Measurements from ENCODE around the gene FAM151A. TPM values are rescaled to one million over a fixed set of nuclear protein-coding genes. Genes with fewer than 3 reads are reported as not detected.

Gene FAM151A
- total RNA-seq (ENCODE audit: insufficient read depth, low replicate concordance), result not detected

- peak; percentile 15 for DNase-seq (ENCODE audit: low spot score)
Measured at GRCh38 chr1:54623216-54624007, at the start of gene FAM151A. FAM151A (minus strand) TSS chr1:54623525; CDS start chr1:54623395, 130 bp downstream.

- no peak for DNase-seq (ENCODE audit: low spot score)
Measured at GRCh38 chr1:54671985-54672608, 48.8 kb upstream of the FAM151A start.

- no peak for DNase-seq (ENCODE audit: low spot score)
Measured at GRCh38 chr1:54668567-54668966, 45.2 kb upstream of the FAM151A start.

GRCh38 chr1:54667797-54668196 lies 44.5 kb upstream of the FAM151A start:
- no peak for DNase-seq (ENCODE audit: low spot score)

GRCh38 chr1:54666333-54666732 lies 43.0 kb upstream of the FAM151A start:
- DNase-seq (ENCODE audit: low spot score), result no peak

GRCh38 chr1:54665852-54666251 lies 42.5 kb upstream of the FAM151A start:
- no peak for DNase-seq (ENCODE audit: low spot score)

GRCh38 chr1:54664364-54664763 lies 41.0 kb upstream of the FAM151A start:
- no peak for DNase-seq (ENCODE audit: low spot score)

GRCh38 chr1:54663725-54664124 lies 40.4 kb upstream of the FAM151A start:
- no peak for DNase-seq (ENCODE audit: low spot score)

GRCh38 chr1:54658164-54658913 lies 35.0 kb upstream of the FAM151A start:
- no peak for DNase-seq (ENCODE audit: low spot score)

GRCh38 chr1:54653036-54653435 lies 29.7 kb upstream of the FAM151A start:
- peak; percentile 57 for DNase-seq (ENCODE audit: low spot score)

GRCh38 chr1:54652168-54652567 lies 28.8 kb upstream of the FAM151A start:
- no peak for DNase-seq (ENCODE audit: low spot score)

- DNase-seq (ENCODE audit: low spot score), result no peak
Measured at GRCh38 chr1:54651608-54652007, 28.3 kb upstream of the FAM151A start.

- no peak for DNase-seq (ENCODE audit: low spot score)
Measured at GRCh38 chr1:54650417-54650816, 27.1 kb upstream of the FAM151A start.

- no peak for DNase-seq (ENCODE audit: low spot score)
Measured at GRCh38 chr1:54649921-54650320, 26.6 kb upstream of the FAM151A start.

GRCh38 chr1:54649130-54649898 lies 26.0 kb upstream of the FAM151A start:
- DNase-seq (ENCODE audit: low spot score), result no peak

GRCh38 chr1:54645806-54646676 lies 22.7 kb upstream of the FAM151A start:
- peak; percentile 12 for DNase-seq (ENCODE audit: low spot score)

GRCh38 chr1:54643736-54644135 lies 20.4 kb upstream of the FAM151A start:
- DNase-seq (ENCODE audit: low spot score), result no peak

- no peak for DNase-seq (ENCODE audit: low spot score)
Measured at GRCh38 chr1:54640863-54641836, 17.8 kb upstream of the FAM151A start, which contains the start of gene MROH7. MROH7 (plus strand) TSS chr1:54641786; CDS start chr1:54652927, 11,141 bp downstream.

GRCh38 chr1:54640361-54640760 lies 17.0 kb upstream of the FAM151A start:
- no peak for DNase-seq (ENCODE audit: low spot score)
